PFSK-1 (cell line): ENCODE results near the gene POLA1.

Source experiments
- FOXP2 ChIP-seq: optimal IDR thresholded peaks from 2 replicates; pipeline ENCODE3; 2011; ENCODE audit warnings: borderline replicate concordance, control low read depth, inconsistent platforms; ENCODE audit not compliant: insufficient read depth; ENCODE audit errors: extremely low read length, extremely low read depth
- POLR2AphosphoS5 ChIP-seq: IDR thresholded peaks from 2 replicates; pipeline ENCODE4 v1.6.1; 2012; ENCODE audit warnings: low read depth, mild to moderate bottlenecking, control low read depth, low read length, moderate library complexity
- SIN3A ChIP-seq: IDR thresholded peaks from 2 replicates; pipeline ENCODE4 v1.6.1; 2012; ENCODE audit warnings: mild to moderate bottlenecking, low read length, moderate library complexity, borderline replicate concordance; ENCODE audit not compliant: insufficient read depth
- TAF1 ChIP-seq: IDR thresholded peaks from 2 replicates; pipeline ENCODE4 v1.6.1; 2012; ENCODE audit warnings: low read length, control low read depth, borderline replicate concordance; ENCODE audit not compliant: insufficient read depth
- TF ChIP-seq, protein P1 (sequence below), 2 experiments: IDR thresholded peaks; 2 replicates each; pipeline versions ENCODE4 v1.6.1 to v1.8.0; 2011 to 2012; ENCODE audit warnings: low read depth in 2 of 2, low read length in 2 of 2, control low read depth in 1 of 2, inconsistent platforms in 1 of 2, mild to moderate bottlenecking in 1 of 2, moderate library complexity in 1 of 2; ENCODE audit not compliant: insufficient read depth in 1 of 2

POLA1 gene

DNA sequence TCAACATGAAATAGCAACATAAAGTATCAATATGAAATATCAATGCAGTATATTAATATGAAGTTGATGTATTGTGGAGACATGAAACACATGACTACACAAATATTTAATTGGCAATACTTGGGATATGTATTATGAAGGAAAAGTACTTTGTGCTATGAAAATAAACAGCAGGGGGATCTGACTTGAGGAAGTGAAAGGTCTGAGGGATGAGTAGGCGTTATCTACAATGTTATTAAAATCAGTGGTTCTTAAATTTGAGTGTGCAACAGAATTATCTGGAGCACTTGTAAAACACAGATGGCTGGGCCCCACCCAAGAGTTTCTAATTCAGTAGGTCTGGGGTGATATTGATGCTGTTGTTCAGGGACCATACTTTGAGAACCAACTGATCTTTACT is 349.5 kb downstream of the POLA1 start:
- TF ChIP-seq POLR2AphosphoS5 (no peak), TAF1 (no peak), SIN3A (no peak), FOXP2 (no peak)
- TF ChIP-seq, protein P1, sequence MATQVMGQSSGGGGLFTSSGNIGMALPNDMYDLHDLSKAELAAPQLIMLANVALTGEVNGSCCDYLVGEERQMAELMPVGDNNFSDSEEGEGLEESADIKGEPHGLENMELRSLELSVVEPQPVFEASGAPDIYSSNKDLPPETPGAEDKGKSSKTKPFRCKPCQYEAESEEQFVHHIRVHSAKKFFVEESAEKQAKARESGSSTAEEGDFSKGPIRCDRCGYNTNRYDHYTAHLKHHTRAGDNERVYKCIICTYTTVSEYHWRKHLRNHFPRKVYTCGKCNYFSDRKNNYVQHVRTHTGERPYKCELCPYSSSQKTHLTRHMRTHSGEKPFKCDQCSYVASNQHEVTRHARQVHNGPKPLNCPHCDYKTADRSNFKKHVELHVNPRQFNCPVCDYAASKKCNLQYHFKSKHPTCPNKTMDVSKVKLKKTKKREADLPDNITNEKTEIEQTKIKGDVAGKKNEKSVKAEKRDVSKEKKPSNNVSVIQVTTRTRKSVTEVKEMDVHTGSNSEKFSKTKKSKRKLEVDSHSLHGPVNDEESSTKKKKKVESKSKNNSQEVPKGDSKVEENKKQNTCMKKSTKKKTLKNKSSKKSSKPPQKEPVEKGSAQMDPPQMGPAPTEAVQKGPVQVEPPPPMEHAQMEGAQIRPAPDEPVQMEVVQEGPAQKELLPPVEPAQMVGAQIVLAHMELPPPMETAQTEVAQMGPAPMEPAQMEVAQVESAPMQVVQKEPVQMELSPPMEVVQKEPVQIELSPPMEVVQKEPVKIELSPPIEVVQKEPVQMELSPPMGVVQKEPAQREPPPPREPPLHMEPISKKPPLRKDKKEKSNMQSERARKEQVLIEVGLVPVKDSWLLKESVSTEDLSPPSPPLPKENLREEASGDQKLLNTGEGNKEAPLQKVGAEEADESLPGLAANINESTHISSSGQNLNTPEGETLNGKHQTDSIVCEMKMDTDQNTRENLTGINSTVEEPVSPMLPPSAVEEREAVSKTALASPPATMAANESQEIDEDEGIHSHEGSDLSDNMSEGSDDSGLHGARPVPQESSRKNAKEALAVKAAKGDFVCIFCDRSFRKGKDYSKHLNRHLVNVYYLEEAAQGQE (IDR thresholded peaks at IDR 0.05; ENCODE audit: insufficient read depth in 1 of 2, low read depth in 2 of 2, low read length in 2 of 2) = no peak
